SJCRH30 (cell line): ENCODE data around the gene PLB1. TPM values are rescaled to one million over a fixed set of nuclear protein-coding genes. Genes with fewer than 3 reads are reported as not detected.
A peak's percentile ranks its signal among the peaks of the same experiment; 100 is the strongest.

ENCODE experiments used
- DNase-seq, 2 experiments: peaks; one replicate each; pipeline ENCODE4 v3.0.0-alpha.2; 2015 to 2020
- H3K27ac ChIP-seq: fragments of 250-450 bp; sonication (Bioruptor Pico); 2 replicates; pipeline ENCODE4 v1.5.1; 2020; ENCODE audit warnings: mild to moderate bottlenecking, moderate library complexity
- H3K27me3 ChIP-seq: fragments of 250-450 bp; sonication (Bioruptor Pico); 2 replicates; pipeline ENCODE4 v1.5.1; 2020; ENCODE audit warnings: mild to moderate bottlenecking, moderate library complexity
- H3K36me3 ChIP-seq: fragments of 250-450 bp; sonication (Bioruptor Pico); 2 replicates; pipeline ENCODE4 v1.5.1; 2020; ENCODE audit warnings: mild to moderate bottlenecking, moderate library complexity
- H3K4me1 ChIP-seq: fragments of 250-450 bp; sonication (Bioruptor Pico); 2 replicates; pipeline ENCODE4 v1.5.1; 2020; ENCODE audit warnings: mild to moderate bottlenecking, moderate library complexity
- H3K4me3 ChIP-seq: fragments of 250-450 bp; sonication (Bioruptor Pico); 2 replicates; pipeline ENCODE4 v1.5.1; 2020; ENCODE audit warnings: mild to moderate bottlenecking, moderate library complexity
- H3K9me3 ChIP-seq: fragments of 250-450 bp; sonication (Bioruptor Pico); replicated peaks from 2 replicates; pipeline ENCODE4 v1.5.1; 2020; ENCODE audit warnings: mild to moderate bottlenecking, moderate library complexity
- total RNA-seq: library from RNA; depleted of rRNA; stranded (reverse); fragments of >200 nt; shearing (Covaris generic); gene quantifications from 2 replicates; pipeline ENCODE4 v1.2.3, GENCODE V29; 2014

The PLB1 gene
- total RNA-seq, 1 experiment from 2014 or later, result 0.61 TPM

GRCh38 chr2:28613633-28614501, 118.0 kb downstream of the PLB1 start:
- no peaks in the 10 kb centered on the region for H3K36me3 ChIP-seq
- 0 out of 2 replicates have a peak overlapping the region, but pooled peaks have one; percentile 10 for H3K27ac ChIP-seq
- no peaks in the 10 kb centered on the region for H3K27me3 ChIP-seq
- H3K4me1 ChIP-seq, result peaks cover 30% of the 10 kb centered on the region
- no peaks in the 10 kb centered on the region for H3K9me3 ChIP-seq
- no peak overlapping the region for H3K4me3 ChIP-seq
- DNase-seq, result peak; percentile 73 to 80

GRCh38 chr2:28615706-28616105, 119.8 kb downstream of the PLB1 start:
- H3K4me1 ChIP-seq, result peaks cover 23% of the 10 kb centered on the region
- H3K9me3 ChIP-seq, result no peaks in the 10 kb centered on the region
- H3K27ac ChIP-seq, result no peak overlapping the region
- no peak for DNase-seq
- H3K36me3 ChIP-seq, result no peaks in the 10 kb centered on the region
- H3K4me3 ChIP-seq, result no peak overlapping the region
- no peaks in the 10 kb centered on the region for H3K27me3 ChIP-seq

DNA sequence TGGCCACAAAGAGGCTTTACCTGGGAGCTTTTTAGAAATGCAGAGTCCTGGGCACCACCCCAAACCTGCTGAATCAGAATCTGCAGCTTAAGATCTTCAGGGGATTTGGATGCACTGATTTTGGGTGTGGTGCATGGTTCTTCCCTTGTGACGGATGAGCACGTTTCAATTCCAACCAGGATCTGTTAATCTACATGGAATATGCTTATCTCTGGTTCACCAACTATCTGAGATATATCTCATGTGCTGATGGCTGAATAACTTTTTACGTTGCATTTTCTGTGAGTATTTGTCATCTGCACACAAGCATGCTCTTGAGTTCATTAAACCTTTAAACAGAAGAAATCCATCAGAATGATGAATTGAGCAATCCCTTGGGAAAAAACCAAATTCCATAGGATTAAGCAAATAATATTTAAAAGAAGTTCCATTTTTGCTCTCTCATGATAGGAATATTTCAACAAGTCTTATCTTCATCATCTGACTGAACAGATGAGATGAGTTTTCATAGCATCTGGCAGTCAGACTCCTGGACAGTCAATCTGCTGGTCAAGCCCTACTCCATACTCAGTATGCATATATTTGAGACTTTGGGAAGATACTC, 120.6 kb downstream of the PLB1 start:
- Histone ChIP-seq H3K4me3 (no peak overlapping the region), H3K27me3 (no peaks in the 10 kb centered on the region), H3K36me3 (no peaks in the 10 kb centered on the region), H3K4me1 (peaks cover 30% of the 10 kb centered on the region), H3K9me3 (no peaks in the 10 kb centered on the region), H3K27ac (no peak overlapping the region)
- DNase-seq, result no peak

GRCh38 chr2:28617502-28618184, 121.8 kb downstream of the PLB1 start:
- H3K27me3 ChIP-seq, result no peaks in the 10 kb centered on the region
- peaks cover 34% of the 10 kb centered on the region for H3K4me1 ChIP-seq
- H3K9me3 ChIP-seq, result no peaks in the 10 kb centered on the region
- H3K4me3 ChIP-seq, result no peak overlapping the region
- H3K27ac ChIP-seq, result no peak overlapping the region
- DNase-seq, result no peak
- no peaks in the 10 kb centered on the region for H3K36me3 ChIP-seq

DNA sequence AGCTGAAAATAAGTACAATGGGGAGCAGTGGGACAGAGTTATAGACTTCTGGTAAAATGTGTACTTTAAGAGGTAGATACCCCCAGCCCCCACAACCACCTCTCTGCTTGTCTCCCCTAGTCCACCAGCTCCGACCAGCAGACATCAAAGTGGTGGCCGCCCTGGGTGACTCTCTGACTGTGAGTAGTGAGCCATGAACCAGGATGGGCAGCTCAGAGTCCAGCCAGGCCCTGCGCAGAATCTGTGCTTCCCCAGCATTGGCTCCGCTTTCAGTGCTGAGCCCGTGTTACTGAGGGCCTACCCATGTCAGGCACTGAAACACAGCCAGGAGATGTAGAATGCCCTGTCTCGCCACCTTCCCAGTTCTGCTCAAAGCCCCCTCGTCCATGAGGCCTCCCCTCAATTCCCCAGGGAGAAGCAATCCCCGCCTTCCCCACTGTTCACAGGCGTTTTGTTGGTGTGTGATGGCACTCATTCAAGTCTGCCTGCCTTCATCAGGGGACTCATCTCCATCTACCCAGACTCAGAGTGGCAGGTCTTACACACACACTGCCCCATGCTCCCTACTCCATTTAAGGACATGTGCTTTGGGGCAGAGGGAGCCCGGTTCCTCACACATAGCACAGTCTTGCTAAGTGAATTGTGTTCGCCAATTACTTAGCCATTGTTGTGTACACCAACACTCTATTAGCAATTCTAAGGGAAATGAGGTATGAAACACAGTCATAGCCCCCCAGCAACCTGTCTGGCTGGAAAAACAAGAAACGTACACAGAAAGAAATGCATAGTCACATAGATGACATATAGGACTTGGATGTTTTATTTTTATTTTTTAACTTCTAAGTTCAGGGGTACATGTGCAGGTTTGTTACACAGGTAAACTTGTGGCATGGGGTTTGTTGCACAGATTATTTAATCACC, 122.6 kb downstream of the PLB1 start:
- H3K4me3 ChIP-seq, result no peak overlapping the region
- DNase-seq, result no peak
- H3K4me1 ChIP-seq, result peaks cover 28% of the 10 kb centered on the region
- no peaks in the 10 kb centered on the region for H3K36me3 ChIP-seq
- H3K9me3 ChIP-seq, result no peaks in the 10 kb centered on the region
- no peak overlapping the region for H3K27ac ChIP-seq
- no peaks in the 10 kb centered on the region for H3K27me3 ChIP-seq

- Histone ChIP-seq H3K9me3 (no peaks in the 10 kb centered on the region), H3K4me3 (no peak overlapping the region), H3K27ac (no peak overlapping the region), H3K36me3 (no peaks in the 10 kb centered on the region), H3K27me3 (no peaks in the 10 kb centered on the region), H3K4me1 (peaks cover 26% of the 10 kb centered on the region)
- DNase-seq, result no peak
These were observed 123.6 kb downstream of the PLB1 start for GRCh38 chr2:28619213-28620196.

DNA sequence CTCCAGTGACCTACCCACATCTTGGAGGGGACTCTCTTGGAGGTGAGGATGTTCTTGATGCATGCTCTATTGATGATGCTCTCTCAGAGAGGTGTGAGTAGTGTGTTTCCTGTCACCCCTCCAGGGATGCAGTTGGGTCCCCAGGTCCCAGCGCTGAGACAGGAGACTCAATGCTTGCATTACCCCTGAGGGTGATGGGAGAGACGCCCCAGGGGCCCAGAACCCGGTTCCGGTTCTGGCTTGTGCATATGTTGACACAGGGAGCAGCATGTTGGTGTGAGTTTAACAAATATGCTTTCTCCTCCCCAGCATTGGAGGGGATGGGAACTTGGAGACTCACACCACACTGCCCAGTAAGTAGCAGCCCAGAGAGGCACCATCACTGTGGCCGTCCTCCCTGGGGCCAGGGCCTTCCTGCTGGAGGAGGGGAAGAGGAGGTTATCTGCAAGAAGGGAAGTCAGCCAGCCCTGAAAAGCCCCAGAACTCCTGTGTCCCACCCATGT, 124.5 kb downstream of the PLB1 start:
- H3K27me3 ChIP-seq, result no peaks in the 10 kb centered on the region
- no peak for DNase-seq

DNA sequence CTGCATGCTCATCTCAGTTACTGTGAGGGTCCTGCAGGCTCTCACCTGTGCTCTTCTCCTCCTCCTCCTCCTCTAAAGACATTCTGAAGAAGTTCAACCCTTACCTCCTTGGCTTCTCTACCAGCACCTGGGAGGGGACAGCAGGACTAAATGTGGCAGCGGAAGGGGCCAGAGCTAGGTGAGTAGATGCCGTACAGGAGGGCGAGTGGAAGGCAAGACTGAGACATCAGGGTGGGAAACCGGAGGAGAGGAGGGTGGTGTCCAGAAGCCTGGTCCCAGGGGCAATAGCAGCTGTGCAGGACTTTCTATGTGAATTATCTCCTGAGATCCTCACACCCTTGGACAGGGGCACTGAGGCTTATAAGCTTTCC, 124.9 kb downstream of the PLB1 start:
- Histone ChIP-seq H3K4me1 (peaks cover 36% of the 10 kb centered on the region), H3K9me3 (no peaks in the 10 kb centered on the region), H3K4me3 (no peak overlapping the region), H3K27me3 (no peaks in the 10 kb centered on the region), H3K36me3 (no peaks in the 10 kb centered on the region), H3K27ac (no peak overlapping the region)
- DNase-seq, result no peak

More for the DNA sequence above, 124.5 kb downstream of the PLB1 start:
- Histone ChIP-seq H3K9me3 (no peaks in the 10 kb centered on the region), H3K36me3 (no peaks in the 10 kb centered on the region), H3K4me3 (no peak overlapping the region), H3K27ac (no peak overlapping the region), H3K4me1 (peaks cover 33% of the 10 kb centered on the region)

- no peaks in the 10 kb centered on the region for H3K9me3 ChIP-seq
- peak; percentile 46 to 67 for DNase-seq
- H3K27me3 ChIP-seq, result no peaks in the 10 kb centered on the region
- peaks cover 34% of the 10 kb centered on the region for H3K4me1 ChIP-seq
- no peaks in the 10 kb centered on the region for H3K36me3 ChIP-seq
- H3K4me3 ChIP-seq, result no peak overlapping the region
- no peak overlapping the region for H3K27ac ChIP-seq
These were observed 125.6 kb downstream of the PLB1 start for GRCh38 chr2:28621172-28622100.

DNA sequence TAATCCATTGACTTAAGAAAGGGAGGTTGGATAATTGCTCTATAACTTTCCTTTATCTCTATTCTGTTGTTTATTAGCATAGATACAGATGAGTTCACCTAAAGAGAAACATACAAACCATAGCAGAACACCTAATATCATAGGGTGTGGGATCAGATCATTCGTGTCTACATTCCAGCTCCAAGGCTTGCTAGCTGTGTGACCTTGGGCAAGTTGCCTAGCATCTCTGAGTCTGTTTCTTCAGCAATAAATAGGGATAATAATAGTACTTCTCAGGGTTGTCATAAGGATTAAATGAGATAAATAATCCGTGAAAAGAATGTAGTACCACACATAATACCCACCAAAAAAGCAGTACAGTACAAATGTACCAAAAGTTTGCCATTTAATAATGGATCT, 126.2 kb downstream of the PLB1 start:
- Histone ChIP-seq H3K4me1 (peaks cover 38% of the 10 kb centered on the region), H3K27ac (no peak overlapping the region), H3K4me3 (no peak overlapping the region), H3K27me3 (no peaks in the 10 kb centered on the region), H3K36me3 (no peaks in the 10 kb centered on the region), H3K9me3 (no peaks in the 10 kb centered on the region)
- DNase-seq, result no peak

DNA sequence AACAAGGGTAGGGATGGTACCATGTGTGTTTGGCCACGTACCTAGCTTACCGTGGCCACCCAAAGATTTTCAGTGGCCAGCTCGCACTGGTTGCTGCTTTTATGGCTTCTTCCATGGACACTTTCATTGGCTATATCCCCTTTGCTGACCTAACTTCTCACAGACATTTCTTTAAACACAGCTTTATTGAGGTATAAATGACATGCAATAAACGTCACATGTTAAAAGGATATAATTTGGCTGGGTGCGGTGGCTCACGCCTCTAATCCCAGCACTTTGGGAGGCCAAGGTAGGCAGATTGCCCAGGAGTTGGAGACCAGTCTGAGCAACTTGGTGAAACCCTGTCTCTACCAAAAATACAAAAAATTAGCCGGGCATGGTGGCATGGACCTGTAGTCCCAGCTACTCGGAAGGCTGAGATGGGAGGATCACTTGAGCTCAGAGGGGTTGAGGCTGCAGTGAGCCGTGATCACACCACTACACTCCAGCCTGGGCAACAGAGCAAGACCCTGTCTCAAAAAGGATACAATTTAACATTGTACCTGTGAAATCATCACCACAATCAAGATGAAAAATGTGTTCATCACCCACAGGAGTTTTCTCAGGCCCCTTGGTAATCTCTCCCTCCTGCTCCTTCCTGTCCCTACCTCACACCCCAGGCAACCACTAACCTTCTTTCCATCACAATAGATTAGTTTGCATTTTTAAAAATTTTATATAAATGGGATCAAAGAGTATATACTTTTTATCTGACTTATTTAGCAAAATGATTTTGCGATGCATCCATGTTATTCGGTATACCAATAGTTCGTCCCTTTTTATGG, 127.9 kb downstream of the PLB1 start:
- no peaks in the 10 kb centered on the region for H3K36me3 ChIP-seq
- H3K27ac ChIP-seq, result no peak overlapping the region; the same call in 1 of the 2 replicates
- peaks cover 47% of the 10 kb centered on the region for H3K4me1 ChIP-seq
- no peaks in the 10 kb centered on the region for H3K27me3 ChIP-seq
- H3K9me3 ChIP-seq, result no peaks in the 10 kb centered on the region
- DNase-seq, result no peak
- no peak overlapping the region for H3K4me3 ChIP-seq

DNA sequence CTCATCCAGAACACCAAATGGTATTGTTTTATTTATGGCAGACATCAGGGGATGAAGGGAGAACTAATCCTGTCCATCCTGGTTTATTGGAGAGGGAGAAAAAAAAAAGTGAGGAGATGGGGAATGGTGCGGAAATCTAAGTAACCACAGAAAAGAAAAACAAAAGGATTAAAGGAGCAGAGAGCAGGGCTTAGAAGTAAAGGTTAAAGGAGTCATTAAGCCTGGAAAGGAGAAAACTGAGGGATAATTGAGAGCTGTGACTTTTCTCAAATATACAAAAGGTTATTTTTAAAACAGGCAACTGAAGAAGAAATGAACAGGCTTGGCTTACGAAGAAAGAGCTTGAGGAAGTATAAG, 128.6 kb downstream of the PLB1 start:
- Histone ChIP-seq H3K27me3 (no peaks in the 10 kb centered on the region), H3K27ac (peak overlapping the region; percentile 38; the same call in 1 of the 2 replicates), H3K36me3 (no peaks in the 10 kb centered on the region), H3K4me1 (peaks cover 47% of the 10 kb centered on the region), H3K4me3 (peak overlapping the region; percentile 26), H3K9me3 (no peaks in the 10 kb centered on the region)
- peak in 1 of 2 experiments; percentile 66 for DNase-seq
